Measurements from ENCODE around the gene RUVBL1. TPM values are rescaled to one million over a fixed set of nuclear protein-coding genes. Genes with fewer than 3 reads are reported as not detected.

RUVBL1 gene
- total RNA-seq, 1 donor from 2014 or later: 46.8 TPM

GRCh38 chr3:128070898-128071591, 52.6 kb downstream of the RUVBL1 start:
- DNase-seq (ENCODE audit: extremely low read depth, low read depth, low spot score): no peak

- DNase-seq (ENCODE audit: extremely low read depth, low read depth, low spot score): no peak
Observed at GRCh38 chr3:128069271-128069670, 54.3 kb downstream of the RUVBL1 start.

DNA sequence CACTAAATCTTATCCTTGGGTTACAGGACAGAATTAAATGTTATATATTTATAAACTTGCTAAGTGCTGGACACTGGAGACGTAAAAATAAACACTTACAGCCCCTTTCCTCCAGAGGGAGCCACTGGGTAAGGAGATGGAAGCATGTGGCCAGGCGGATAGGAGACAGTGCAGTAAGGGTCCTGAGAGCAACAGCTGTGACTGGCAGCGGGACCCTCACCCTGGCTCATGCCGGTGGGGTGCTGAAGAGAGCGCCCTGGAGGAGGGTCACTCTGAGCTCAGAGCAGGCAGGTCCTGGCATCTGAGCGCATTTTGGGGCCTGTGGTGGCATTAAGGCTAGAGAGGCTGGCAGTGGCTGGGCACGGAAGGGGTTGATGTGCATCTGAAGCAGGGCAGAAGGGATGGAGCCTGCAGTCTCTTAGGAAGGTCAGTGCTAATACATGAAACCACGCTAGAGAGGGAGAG, 55.4 kb downstream of the RUVBL1 start:
- no peak for DNase-seq (ENCODE audit: extremely low read depth, low read depth, low spot score)

GRCh38 chr3:128067489-128067888, 56.1 kb downstream of the RUVBL1 start:
- no peak for DNase-seq (ENCODE audit: extremely low read depth, low read depth, low spot score)

- no peak for DNase-seq (ENCODE audit: extremely low read depth, low read depth, low spot score)
Observed at GRCh38 chr3:128066676-128067075, 56.9 kb downstream of the RUVBL1 start.

- DNase-seq (ENCODE audit: extremely low read depth, low read depth, low spot score): no peak
Observed at GRCh38 chr3:128066114-128066513, 57.5 kb downstream of the RUVBL1 start.

- DNase-seq (ENCODE audit: extremely low read depth, low read depth, low spot score): no peak
Observed at GRCh38 chr3:128064962-128065361, 58.6 kb downstream of the RUVBL1 start.

DNA sequence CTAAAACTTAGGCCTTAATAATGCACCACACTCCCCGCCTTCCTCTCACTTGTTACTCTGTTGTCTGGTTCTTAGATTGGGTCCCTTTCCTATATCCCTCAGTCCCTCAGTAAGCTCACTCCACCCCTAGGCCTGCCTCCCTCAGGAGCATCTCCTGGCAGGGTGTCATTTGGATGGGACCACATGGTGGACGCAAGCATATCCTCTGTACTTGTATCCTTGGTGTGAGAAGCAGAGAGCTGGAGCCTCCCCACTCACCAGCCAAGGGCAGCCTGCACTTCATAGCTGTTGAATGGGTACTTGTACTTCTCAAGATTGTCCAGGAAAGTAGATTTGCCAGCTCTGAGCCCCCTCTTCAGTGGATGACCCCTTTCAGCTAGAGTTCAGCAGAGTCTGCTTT, 59.7 kb downstream of the RUVBL1 start:
- no peak for DNase-seq (ENCODE audit: extremely low read depth, low read depth, low spot score)

DNA sequence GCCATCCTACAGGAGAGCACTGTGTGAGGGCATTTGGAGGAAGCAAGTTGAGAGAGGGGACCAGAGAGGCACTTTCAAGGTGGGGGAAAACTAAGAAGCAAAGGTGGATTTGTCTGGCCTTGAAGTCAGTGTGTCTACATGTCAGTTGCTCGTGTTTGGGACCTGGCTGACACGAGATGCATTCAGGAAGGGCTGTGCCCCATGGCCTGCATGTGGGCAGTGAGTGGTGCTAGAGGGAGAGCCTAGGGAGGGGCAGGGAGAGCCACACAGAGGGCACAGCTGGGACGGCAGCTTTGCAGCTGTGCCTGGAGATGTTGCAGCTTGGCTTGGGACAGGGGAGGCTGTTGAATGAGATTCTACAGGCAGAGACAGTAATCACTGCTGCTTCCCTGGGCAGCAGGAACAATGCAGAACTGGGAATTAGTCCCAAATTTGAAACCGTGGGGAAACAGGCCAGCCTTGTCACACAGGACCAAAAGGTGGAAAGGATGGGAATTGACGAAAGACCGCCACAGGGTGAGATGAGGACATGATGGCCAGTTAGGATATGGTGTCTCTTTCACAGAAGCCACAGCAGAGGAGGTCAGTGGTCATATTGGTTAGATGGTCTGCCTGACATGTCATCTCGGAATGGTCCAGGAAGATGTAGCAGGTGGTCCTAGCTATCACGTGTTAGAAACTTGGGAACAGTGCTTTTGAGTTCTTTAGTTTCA, 61.4 kb downstream of the RUVBL1 start:
- DNase-seq (ENCODE audit: extremely low read depth, low read depth, low spot score): no peak

- DNase-seq (ENCODE audit: extremely low read depth, low read depth, low spot score): no peak
Observed at GRCh38 chr3:128060473-128061381, 62.9 kb downstream of the RUVBL1 start.

DNA sequence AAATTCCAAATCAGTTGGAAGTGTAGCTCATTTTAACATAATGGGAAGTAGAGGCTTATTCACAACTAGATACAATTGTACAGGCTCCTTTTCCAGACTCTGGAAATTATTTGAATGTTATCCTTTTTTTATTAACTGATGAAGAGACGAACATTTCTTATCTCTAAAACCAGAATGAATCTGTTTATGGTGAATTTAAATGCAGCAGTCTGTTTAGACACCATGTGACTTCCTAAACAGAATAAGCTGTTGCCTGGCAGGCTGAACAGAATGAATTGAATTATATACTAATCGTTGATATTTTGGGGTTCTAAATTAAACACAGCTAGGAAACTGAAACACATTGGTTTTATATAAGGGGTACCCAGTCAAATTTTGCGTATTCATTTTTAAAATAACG, 67.4 kb downstream of the RUVBL1 start:
- no peak for DNase-seq (ENCODE audit: extremely low read depth, low read depth, low spot score)

DNA sequence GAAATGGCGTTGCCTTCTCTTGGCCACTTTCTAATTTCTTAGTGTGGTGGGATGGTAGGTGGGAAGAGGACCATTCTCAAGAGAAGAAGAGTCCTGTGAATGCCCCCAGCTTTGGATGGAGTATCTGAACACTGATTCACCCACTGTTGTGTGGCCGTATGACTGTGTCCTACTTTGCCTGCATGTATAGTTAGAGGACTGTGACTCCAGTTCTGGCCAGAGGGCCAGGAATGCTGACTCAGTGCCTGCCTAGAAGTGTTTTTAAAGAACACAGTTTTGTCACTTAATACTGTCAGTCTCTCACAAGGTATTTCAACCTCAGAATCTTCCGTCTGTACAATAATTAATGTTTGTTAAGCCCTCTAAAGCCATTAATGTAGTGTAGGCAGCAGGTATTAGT, 69.2 kb downstream of the RUVBL1 start:
- no peak for DNase-seq (ENCODE audit: extremely low read depth, low read depth, low spot score)

DNA sequence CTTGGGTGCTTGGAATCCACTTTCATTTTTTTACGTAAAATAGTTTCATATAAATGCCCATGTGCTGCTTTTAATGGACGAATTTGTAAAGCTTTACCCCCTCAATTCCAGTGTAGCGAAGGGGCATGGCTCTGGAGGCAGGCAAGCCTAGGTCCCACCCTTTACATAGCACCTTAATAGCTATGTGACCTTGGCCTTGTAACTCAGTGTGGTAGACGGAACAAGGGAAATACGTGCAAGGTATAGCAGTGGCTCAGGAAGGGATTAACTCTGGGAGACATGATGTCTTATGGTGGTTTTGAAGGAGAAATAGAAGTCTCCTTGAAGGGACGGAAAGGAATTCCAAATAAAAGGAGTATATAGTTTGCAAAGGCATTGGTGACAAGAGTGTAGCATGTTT, 70.0 kb downstream of the RUVBL1 start:
- DNase-seq (ENCODE audit: extremely low read depth, low read depth, low spot score): no peak

GRCh38 chr3:128052595-128053351, 70.8 kb downstream of the RUVBL1 start:
- no peak for DNase-seq (ENCODE audit: extremely low read depth, low read depth, low spot score)

DNA sequence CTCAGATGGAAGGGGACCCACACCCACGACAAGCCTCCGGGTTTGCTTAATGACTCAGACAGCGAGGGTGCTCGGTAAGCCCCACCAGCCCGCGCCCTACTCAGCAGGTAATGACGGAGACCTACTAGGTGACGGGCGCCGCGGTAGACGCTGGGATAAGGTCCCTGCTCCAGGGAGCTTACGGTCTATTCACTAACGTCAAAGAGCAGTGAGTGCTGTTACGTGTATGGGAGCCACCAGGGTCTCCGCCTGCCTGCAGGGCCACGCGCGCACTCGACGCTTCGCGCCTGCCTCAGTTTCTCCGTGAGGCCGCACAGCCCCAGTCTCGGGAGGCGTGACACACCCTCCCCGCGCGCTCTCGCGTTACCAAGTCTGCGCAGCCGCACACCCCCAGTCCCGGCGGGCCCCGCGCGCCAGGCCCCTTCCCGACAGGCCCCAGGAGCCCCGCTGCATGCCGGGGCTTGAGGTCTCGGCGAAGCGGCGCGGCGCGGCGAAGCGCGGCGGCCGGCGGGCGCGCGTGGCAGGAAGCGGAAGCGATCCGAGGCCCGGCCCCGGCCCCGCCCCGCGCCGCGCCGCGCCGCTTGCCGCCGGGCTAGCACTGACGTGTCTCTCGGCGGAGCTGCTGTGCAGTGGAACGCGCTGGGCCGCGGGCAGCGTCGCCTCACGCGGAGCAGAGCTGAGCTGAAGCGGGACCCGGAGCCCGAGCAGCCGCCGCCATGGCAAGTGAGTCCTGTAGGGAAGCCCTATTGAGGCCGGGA, 71.6 kb downstream of the RUVBL1 start, which contains the start of gene SEC61A1:
TSS of gene SEC61A1 (plus strand) at position 601 of the 758 bp plus-strand sequence. CDS start at position 717, 116 bp downstream.
- DNase-seq (ENCODE audit: extremely low read depth, low read depth, low spot score): no peak

DNA sequence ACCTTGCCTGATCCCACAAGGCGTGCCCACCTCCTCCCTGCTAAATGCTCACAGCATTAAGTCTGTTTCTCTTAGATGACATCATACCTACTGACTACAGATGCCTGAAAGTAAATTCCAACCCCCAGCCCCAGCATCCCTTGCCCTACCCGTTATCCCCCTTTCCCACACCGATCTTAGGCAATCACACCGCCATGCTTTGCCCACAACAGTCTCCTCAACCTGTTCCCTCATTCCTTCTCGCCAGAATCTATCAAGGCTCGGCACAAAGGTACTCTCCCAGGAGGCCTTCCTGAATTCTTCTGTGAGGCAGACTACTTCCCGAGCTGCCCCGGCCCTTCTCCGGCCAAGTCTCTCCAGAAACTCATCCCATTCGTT, 72.2 kb downstream of the RUVBL1 start:
- no peak for DNase-seq (ENCODE audit: extremely low read depth, low read depth, low spot score)

- DNase-seq (ENCODE audit: extremely low read depth, low read depth, low spot score): no peak
Observed at GRCh38 chr3:128050597-128050996, 73.0 kb downstream of the RUVBL1 start.

- DNase-seq (ENCODE audit: extremely low read depth, low read depth, low spot score): no peak
Observed at GRCh38 chr3:128041344-128041743, 82.3 kb downstream of the RUVBL1 start.

DNA sequence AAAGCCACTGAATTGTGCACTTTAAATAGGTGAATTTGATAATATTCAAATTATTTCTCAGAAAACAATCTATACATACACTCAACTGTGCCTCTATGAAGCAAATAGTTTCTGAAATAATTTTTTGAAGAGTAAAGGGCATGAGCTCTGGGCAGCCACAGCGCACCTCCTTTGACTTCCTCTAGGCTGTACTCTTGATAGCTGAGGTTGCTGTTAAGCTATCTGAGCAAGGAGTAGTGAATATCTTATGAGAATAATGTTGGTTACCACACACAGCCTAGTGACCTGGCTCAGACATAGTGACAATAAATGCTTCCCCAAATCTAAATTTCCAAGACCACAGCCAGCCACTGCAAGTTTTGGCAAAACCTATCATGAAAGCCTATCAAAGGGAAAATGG, 83.0 kb downstream of the RUVBL1 start:
- DNase-seq (ENCODE audit: extremely low read depth, low read depth, low spot score): no peak

DNA sequence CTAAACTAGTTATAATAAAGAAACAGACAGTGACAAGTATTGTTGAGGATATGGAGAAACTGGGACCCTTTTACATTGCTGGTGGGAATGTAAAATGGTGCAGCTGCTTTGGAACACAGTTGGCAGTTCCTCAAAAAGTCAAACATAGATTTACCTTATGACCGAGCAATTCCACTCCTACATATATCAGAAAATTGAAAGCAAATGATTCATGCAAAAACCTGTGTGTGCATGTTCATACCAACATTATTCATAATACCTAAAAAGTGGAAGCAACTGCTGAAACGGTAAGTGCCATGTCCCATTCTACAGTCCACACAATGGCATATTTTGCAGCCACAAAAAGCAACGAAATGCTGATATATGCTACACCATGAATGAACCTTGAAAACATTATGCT, 83.6 kb downstream of the RUVBL1 start:
- DNase-seq (ENCODE audit: extremely low read depth, low read depth, low spot score): no peak

Data from glomerular endothelial cell (primary cell).